ENCODE measurements around the gene MTHFSD. TPM values are rescaled to one million over a fixed set of nuclear protein-coding genes. Genes with fewer than 3 reads are reported as not detected.

The MTHFSD gene
- total RNA-seq, 2 donors from 2014 or later = 15.4 to 23.7 TPM

- H3K36me3 ChIP-seq = peaks cover 5% of the 10 kb centered on the region
- no peaks in the 10 kb centered on the region for H3K4me1 ChIP-seq
- H3K9me3 ChIP-seq = no peaks in the 10 kb centered on the region
- no peak overlapping the region for H3K9ac ChIP-seq (ENCODE audit: low read depth in 2 of 2, low read length in 2 of 2)
- intact Hi-C loops (cut with DNase I) = no loop called here
- H3K27me3 ChIP-seq = no peaks in the 10 kb centered on the region
- no peak overlapping the region for H3K4me3 ChIP-seq
- H3K27ac ChIP-seq = no peak overlapping the region
- no peak for DNase-seq
- TF ChIP-seq CTCF (IDR thresholded peaks at IDR 0.05) = no peak
These were observed 12.0 kb downstream of the MTHFSD start for GRCh38 chr16:86542756-86543750.

- Histone ChIP-seq H3K9me3 (no peaks in the 10 kb centered on the region), H3K27ac (no peak overlapping the region), H3K4me3 (no peak overlapping the region), H3K9ac (ENCODE audit: low read depth in 2 of 2, low read length in 2 of 2) (no peak overlapping the region), H3K4me1 (no peaks in the 10 kb centered on the region), H3K36me3 (no peaks in the 10 kb centered on the region), H3K27me3 (no peaks in the 10 kb centered on the region)
- TF ChIP-seq CTCF (IDR thresholded peaks at IDR 0.05) = no peak
- intact Hi-C loops (cut with DNase I) = no loop called here
- no peak for DNase-seq
These were observed 13.5 kb downstream of the MTHFSD start for GRCh38 chr16:86541560-86541959.

- H3K27ac ChIP-seq = no peak overlapping the region
- no peaks in the 10 kb centered on the region for H3K27me3 ChIP-seq
- H3K4me3 ChIP-seq = no peak overlapping the region
- no peak for TF ChIP-seq CTCF (IDR thresholded peaks at IDR 0.05)
- intact Hi-C loops (cut with DNase I) = no loop called here
- H3K9me3 ChIP-seq = no peaks in the 10 kb centered on the region
- DNase-seq = no peak
- no peaks in the 10 kb centered on the region for H3K36me3 ChIP-seq
- H3K9ac ChIP-seq (ENCODE audit: low read depth in 2 of 2, low read length in 2 of 2) = no peak overlapping the region
- no peaks in the 10 kb centered on the region for H3K4me1 ChIP-seq
These were observed 14.1 kb downstream of the MTHFSD start for GRCh38 chr16:86540894-86541293.

- no peaks in the 10 kb centered on the region for H3K27me3 ChIP-seq
- no peak overlapping the region for H3K27ac ChIP-seq
- H3K4me3 ChIP-seq = no peak overlapping the region
- intact Hi-C loops (cut with DNase I) = no loop called here
- no peak for DNase-seq
- no peaks in the 10 kb centered on the region for H3K9me3 ChIP-seq
- no peak overlapping the region for H3K9ac ChIP-seq (ENCODE audit: low read depth in 2 of 2, low read length in 2 of 2)
- no peaks in the 10 kb centered on the region for H3K4me1 ChIP-seq
- no peaks in the 10 kb centered on the region for H3K36me3 ChIP-seq
- TF ChIP-seq CTCF (IDR thresholded peaks at IDR 0.05) = no peak
These were observed 16.7 kb downstream of the MTHFSD start for GRCh38 chr16:86538196-86538780.

- no peaks in the 10 kb centered on the region for H3K27me3 ChIP-seq
- no peaks in the 10 kb centered on the region for H3K9me3 ChIP-seq
- no peak overlapping the region for H3K9ac ChIP-seq (ENCODE audit: low read depth in 2 of 2, low read length in 2 of 2)
- no peak for TF ChIP-seq CTCF (IDR thresholded peaks at IDR 0.05)
- H3K36me3 ChIP-seq = no peaks in the 10 kb centered on the region
- no peak overlapping the region for H3K27ac ChIP-seq
- DNase-seq = no peak
- no peak overlapping the region for H3K4me3 ChIP-seq
- H3K4me1 ChIP-seq = no peaks in the 10 kb centered on the region
- intact Hi-C loops (cut with DNase I) = no loop called here
These were observed 17.5 kb downstream of the MTHFSD start for GRCh38 chr16:86537486-86537885.

Measured in colonic mucosa (tissue), 4 donors.